DMS 273 (cell line): ENCODE results near the gene BICRA.
A peak's percentile ranks its signal among the peaks of the same experiment; 100 is the strongest.
"Not testable (repeated sequence)": the region's sequence is repeated elsewhere in the genome, so short reads cannot be mapped to it uniquely, and the experiment has no call there.

Source experiments
- DNase-seq: peaks from one replicate; lab custom pipeline; 2025; ENCODE audit not compliant: unreplicated experiment; lab: John Stamatoyannopoulos, UW

The BICRA gene

DNA sequence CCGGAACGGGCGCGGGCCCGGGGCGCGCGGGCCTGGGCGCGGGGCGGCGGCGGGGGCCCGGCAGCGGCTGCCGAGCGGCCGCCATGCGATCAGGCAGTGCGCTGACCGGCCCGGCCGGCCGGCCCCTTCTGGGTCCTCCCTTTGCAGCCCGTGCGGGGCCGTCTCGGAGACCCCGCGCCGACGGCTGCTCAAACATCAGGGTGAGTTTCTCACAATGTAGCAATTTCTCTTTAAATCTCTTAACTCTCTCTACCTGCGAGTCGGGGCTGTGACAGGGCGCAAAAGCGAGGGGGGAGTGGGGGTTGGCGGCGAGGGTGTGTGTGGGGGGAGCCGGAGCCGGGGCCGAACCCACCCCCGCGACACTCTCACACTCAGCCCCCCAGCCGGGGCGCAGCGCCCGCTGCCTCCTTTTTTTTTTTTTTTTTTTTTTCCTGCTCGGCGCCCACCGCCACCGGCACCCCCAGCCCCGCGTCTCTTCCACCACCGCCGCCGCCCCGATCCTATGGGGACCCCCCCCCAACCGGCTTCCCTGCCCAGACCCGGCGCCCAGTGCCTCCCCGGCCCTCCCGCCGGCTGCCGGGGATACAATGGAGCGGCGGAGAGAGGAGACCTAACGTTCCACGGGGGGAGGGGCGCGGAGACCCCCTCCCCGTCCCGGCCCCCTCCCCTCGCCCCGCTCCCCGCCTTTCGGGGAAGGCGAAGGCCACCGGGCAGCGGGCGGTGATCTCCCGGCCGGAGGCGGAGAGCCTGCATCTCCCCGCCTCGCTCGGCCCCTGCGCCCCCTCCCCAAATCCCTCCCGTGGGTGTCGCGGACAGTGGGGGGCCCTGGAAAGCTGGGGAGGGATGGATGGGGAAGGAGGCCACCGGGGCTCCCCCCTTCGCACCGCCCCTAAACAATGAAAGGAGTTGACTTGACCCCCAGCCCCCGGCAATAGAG is at the start of gene BICRA:
Gene BICRA, plus strand, starts transcription at position 166 of the 937 bp plus-strand sequence. CDS start 64,441 bp downstream, outside the sequence.
- peak; percentile 94 for DNase-seq

DNA sequence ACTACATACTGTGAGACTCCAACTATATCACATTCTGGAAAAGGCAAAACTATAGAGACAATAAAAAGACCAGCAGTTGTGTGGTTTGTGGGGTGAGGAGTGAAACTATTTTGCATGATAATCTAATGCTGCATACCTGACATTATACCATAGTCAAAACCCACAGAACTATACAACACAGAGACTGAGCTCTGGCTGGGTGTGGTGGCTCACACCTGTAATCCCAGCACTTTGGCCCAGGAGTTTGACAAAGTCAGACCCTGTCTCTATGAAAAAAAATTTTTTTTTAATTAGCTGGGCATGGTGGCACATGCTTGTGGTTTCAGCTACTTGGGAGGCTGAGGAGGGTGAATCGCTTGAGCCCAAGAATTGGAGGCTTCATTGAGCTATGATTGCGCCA is 47.9 kb upstream of the BICRA start:
- DNase-seq: no peak

GRCh38 chr19:47561440-47562057 is 47.4 kb upstream of the BICRA start:
- DNase-seq: no peak

GRCh38 chr19:47564081-47564480 is 44.9 kb upstream of the BICRA start:
- no peak for DNase-seq

DNA sequence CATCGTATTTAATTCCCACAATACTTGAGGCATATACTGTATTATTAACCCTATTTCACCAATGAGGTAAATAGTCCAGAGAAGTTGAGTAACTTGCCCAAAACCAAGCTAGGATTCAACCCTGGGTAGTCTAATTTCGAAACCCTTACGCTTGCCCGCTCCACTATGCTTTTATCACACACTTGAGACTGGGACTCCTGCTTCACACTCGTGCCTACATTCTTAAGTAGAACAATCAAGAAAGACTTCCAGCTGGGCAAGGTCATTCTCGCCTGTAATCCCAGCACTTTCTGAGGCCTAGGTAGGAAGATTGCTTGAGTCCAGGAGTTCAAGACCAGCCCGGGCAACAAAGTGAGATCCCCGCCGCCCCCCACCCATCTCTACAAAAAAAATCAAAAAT is 39.6 kb upstream of the BICRA start:
- no peak for DNase-seq

GRCh38 chr19:47572635-47573034 is 36.3 kb upstream of the BICRA start:
- DNase-seq: no peak

DNA sequence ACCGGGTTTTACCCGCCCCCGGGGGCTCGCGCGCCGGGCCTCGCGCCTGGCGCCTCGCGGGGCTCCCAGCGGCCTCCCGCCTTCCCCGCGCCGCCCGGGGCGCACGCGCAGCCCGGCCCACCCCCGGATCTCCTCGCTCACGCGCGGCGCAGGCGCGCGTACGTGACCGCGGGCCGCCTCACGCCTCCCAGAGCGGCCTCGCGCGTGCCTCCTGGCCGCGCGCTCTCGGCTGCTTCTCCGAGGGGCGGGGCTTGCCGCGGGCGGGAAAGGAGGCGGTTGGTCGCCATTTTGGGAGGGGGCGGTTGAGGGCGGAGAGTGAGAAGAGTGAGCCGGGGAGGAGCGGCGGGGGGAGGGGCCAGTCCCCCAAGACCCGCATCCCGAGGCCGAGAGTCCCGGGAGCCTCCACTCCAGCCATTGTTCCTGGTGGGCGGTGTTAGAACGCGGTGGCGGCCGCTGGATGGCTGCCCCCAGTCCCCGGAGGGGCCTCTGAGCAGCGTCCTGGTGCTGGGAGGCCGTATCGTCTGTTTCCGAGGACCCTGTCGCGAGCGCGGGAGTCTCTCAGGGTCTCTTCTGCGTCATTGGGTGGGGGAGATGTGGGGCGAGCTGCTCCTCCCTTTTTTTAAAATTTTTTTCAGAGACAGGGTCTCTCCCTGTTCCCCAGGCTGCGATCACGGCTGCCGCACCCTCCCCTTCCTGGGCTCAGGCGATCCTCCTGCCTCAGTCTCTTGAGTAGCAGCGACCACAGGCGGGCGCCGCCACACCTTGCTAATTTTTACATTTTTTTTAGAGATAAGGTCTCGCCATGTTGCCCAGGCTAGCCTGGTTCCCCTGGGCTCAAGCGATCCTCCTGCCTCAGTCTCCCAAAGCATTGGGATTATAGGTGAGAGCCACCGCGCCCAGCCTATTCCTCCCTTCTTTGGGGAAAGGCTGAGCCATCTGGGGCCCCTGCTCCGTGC is 35.6 kb upstream of the BICRA start, which contains the start of gene ZNF541:
Gene ZNF541, minus strand, starts transcription at position 78 of the 956 bp plus-strand sequence. CDS start 17,292 bp downstream, outside the sequence.
- DNase-seq: no peak

GRCh38 chr19:47580397-47580796 is 28.5 kb upstream of the BICRA start:
- no peak for DNase-seq

DNA sequence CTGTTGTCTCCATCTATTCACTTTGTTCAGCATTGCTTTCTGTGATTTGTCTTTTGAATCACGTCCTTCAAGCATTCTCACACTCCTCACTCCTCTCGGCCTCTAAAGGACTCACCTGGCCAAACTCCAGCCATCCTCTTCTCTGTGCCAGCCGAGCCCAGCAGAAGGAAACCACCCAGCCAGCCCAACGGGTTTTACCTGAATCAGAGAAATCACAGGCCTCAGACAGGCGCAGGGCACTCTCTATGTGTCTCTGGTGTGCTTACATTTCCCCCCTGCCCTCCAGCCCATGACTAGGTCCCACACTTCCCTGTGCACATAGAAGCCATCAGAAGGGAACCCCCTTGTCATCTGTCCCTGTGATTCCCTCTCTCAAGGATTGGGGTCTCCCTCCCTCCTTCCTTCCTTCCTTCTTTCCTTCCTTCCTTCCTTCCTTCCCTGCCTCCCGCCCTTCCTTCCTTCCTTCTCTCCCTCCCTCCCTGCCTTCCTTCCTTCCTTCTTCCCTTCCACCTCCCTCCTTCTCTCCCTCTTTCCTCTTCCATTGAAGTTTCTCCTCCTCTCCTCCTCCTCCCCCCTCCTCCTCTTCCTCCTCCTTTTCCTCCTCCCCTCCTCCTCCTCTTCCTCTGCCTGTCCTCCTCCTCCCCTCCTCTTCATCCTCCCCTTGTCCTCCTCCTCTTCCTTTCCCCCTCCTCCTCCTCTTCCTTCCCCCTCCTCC is 27.2 kb upstream of the BICRA start:
- no peak for DNase-seq

DNA sequence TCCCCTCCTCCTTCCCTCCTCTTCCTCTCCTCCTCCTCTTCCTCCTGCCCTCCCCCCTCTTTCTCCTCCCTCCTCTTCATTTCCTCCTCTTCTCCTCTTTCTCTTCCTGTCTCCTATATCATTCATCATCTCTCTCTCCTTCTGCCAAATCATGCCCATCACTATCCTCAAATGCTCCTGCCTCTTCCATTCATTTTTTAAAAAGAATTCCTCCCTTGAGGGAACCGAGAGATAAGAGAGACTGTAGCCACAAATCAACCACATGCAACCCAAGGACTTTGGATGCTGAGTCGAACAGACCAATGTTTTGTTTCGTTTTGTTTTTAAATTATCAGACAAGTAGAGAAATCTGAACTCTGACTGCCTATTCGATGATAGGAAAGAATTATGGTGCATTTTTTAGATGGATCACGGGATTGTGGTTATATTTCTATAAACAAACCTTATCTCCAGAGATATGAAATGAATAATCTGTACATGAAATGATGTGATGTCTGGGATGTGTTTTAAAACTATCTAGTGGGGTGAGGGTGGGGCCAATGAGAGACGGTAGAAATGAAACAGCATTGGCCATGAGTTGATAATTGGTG is 26.5 kb upstream of the BICRA start:
- no peak for DNase-seq

- DNase-seq: not testable (repeated sequence)
Observed at GRCh38 chr19:47583161-47583560, 25.8 kb upstream of the BICRA start.

GRCh38 chr19:47587295-47587694 is 21.6 kb upstream of the BICRA start:
- no peak for DNase-seq

DNA sequence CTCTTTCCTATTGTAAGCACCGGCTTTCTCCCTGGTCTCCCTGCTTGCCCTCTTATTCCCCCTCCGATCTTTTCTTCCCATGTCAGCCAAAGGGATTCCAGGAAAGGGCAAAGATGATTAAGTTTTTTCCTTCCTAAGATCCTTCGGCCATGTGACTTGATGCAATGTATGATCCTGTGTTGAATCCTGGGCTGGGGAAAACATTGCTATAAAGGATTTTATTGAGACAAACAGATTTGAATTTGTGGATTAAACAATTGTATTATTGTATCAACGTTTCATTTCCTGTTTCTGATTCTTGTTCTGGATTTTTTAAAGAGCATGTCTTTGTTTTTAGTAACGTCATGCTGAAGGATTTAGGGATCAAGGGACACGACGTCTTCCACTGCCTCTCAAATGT is 19.1 kb upstream of the BICRA start:
- DNase-seq: no peak

DNA sequence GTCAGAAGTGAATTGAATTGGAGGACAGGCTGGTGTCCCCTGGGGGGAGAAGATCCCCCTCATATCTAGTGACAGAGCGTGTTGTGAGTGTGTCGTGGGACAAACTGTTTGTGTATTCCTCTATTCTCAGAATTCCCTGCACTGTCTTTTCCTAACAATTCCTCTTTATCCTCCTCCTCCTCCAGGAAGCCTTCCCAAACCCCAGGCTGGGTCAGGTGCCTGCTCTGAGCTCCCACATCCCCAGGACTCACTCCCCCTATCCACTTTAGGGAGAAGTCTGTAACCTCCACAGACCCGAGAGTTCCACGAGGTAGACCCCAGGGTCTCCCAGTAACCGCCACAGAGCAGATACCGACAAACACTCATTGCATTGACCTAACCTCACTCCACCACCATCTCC is 15.1 kb upstream of the BICRA start:
- DNase-seq: no peak

GRCh38 chr19:47595944-47596343 is 13.0 kb upstream of the BICRA start:
- DNase-seq: no peak

DNA sequence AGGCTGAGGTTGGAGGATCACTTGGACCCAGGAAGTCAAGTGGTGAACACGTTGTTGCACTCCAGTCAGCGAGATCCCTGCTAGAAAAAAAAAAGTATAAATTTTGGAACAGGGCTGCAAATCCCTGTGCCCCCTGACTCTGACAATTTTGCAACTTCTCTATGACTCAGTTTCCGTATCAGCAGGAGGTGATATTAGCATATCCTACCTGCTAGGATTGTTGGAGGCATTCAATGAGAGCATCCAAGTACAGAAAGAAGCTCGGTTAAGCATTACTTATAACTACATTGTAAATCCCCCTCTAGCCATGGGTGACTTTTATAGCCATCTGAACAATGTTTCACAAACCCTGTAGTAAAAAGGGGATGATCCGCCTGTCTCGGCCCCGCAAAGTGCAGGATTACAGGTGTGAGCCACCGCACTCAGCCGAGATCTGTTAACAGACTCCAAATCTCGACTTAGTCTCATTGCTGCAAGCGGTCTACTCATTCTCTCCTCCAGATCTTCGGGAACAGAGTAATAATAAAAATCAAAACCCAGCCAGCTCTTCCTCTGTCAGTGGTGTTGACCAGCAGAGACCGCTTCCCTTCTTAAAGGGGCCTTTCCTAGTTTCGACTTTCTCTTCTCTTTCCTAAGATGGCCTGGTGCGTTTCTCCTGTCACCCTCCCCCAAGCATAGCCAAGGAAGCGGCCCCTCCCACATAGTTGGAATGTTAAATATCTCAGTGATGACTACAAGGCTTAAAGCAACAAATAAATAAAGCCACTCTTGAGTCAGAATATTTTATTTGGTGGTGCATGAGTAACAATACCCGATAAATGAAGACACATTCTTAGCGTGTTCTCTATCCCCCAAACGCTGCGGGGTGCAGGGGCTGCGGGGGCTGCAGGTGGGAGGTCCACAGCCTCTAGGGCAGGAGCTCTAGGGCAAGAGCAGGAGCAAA is 10.3 kb upstream of the BICRA start:
- DNase-seq: no peak

GRCh38 chr19:47599671-47600245 is 9.2 kb upstream of the BICRA start:
- DNase-seq: not testable (repeated sequence)
